ENCODE measurements around the gene KDM4B.

GRCh38 chr19:5054551-5055456 is 85.9 kb downstream of the KDM4B start:
- no peak for TF ChIP-seq CTCF (IDR thresholded peaks at IDR 0.05; ENCODE audit: borderline replicate concordance, extremely low read depth, low read length, poor library complexity, severe bottlenecking)
- TF ChIP-seq EZH2 (IDR thresholded peaks at IDR 0.05; ENCODE audit: borderline replicate concordance, low read depth, low read length, severe bottlenecking) = no peak

All from DND-41 (cell line).